ENCODE data around the gene TBCA.
"Not testable (repeated sequence)": the region's sequence is repeated elsewhere in the genome, so short reads cannot be mapped to it uniquely, and the experiment has no call there.

GRCh38 chr5:77750928-77751327 is 25.2 kb downstream of the TBCA start:
- TF ChIP-seq RREB1 (CRISPR knock-in tag; IDR thresholded peaks at IDR 0.05); PHF20 (IDR thresholded peaks at IDR 0.05; ENCODE audit: partially characterized antibody); CTCF (IDR thresholded peaks at IDR 0.05 in 2 of 3, conservative IDR thresholded peaks at IDR 0.05 in 1 of 3; ENCODE audit: insufficient read depth in 2 of 3, low read depth in 1 of 3, low read length in 3 of 3); NR4A1 (CRISPR knock-in tag; IDR thresholded peaks at IDR 0.05); NR4A1 (tag; IDR thresholded peaks at IDR 0.05); MXI1 (IDR thresholded peaks at IDR 0.05; ENCODE audit: low read depth, low read length); DPF2 (IDR thresholded peaks at IDR 0.05); ZEB2 (IDR thresholded peaks at IDR 0.05); EZH2 (IDR thresholded peaks at IDR 0.05; ENCODE audit: borderline replicate concordance, low read depth, low read length); TAF1 (IDR thresholded peaks at IDR 0.05; ENCODE audit: control insufficient read depth, extremely low read depth, insufficient read depth, low read length, severe bottlenecking): not testable (repeated sequence)
- TF ChIP-seq, protein P1, sequence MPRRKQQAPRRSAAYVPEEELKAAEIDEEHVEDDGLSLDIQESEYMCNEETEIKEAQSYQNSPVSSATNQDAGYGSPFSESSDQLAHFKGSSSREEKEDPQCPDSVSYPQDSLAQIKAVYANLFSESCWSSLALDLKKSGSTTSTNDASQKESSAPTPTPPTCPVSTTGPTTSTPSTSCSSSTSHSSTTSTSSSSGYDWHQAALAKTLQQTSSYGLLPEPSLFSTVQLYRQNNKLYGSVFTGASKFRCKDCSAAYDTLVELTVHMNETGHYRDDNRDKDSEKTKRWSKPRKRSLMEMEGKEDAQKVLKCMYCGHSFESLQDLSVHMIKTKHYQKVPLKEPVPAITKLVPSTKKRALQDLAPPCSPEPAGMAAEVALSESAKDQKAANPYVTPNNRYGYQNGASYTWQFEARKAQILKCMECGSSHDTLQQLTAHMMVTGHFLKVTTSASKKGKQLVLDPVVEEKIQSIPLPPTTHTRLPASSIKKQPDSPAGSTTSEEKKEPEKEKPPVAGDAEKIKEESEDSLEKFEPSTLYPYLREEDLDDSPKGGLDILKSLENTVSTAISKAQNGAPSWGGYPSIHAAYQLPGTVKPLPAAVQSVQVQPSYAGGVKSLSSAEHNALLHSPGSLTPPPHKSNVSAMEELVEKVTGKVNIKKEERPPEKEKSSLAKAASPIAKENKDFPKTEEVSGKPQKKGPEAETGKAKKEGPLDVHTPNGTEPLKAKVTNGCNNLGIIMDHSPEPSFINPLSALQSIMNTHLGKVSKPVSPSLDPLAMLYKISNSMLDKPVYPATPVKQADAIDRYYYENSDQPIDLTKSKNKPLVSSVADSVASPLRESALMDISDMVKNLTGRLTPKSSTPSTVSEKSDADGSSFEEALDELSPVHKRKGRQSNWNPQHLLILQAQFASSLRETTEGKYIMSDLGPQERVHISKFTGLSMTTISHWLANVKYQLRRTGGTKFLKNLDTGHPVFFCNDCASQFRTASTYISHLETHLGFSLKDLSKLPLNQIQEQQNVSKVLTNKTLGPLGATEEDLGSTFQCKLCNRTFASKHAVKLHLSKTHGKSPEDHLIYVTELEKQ (CRISPR knock-in tag; IDR thresholded peaks at IDR 0.05): not testable (repeated sequence)
